HG02981 (cell line): ENCODE data around the gene TKFC.
A peak's percentile ranks its signal among the peaks of the same experiment; 100 is the strongest.

Experiments used
- ATAC-seq: cut with Tn5 transposase; IDR thresholded peaks from one replicate; pipeline ENCODE4 v1.9.1; 2021; ENCODE audit warnings: mild to moderate bottlenecking, moderate library complexity; ENCODE audit not compliant: unreplicated experiment

Gene TKFC

GRCh38 chr11:61343792-61344745 is 11.0 kb downstream of the TKFC start:
- ATAC-seq = no peak

GRCh38 chr11:61345170-61345610 is 12.2 kb downstream of the TKFC start:
- no peak for ATAC-seq

DNA sequence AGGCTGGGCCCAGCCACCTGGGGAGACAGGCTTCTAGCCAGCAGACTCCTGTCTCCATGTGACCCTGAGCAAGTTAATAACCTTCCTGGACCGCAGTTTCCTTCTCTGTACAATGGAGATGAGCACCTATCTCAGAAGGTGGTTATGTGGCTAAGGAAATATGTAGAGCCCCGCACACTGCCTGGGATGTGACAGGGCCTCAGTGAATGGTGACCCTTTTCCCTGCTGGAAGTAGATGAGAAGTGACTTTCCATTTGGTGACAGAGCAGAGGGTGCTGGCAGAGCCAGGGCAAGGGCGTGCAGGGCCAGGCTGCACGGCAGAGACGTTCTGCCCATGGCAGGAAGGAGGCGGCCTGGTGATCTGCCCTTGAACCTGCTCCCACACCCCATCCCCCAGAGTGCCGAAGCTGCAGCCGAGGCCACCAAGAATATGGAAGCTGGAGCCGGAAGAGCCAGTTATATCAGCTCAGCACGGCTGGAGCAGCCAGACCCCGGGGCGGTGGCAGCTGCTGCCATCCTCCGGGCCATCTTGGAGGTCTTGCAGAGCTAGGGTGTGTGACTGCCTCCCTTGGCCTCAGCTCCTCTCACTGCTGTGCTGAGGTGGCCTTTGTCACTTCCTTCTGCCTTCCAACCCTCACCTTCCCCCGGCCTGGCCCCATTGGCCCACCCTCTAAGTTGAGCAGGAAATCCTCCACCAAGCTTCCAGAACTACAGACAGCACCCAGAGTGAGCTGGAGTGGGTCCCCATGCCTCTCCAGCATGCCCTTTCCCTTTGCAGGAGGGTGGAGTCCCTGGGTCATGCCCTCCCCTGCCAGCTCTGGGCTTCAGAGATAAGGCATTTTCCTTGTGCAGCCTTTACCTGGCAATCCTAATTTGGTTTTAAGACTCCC is 13.2 kb downstream of the TKFC start:
- no peak for ATAC-seq

GRCh38 chr11:61347916-61348461 is 15.0 kb downstream of the TKFC start:
- ATAC-seq = no peak

DNA sequence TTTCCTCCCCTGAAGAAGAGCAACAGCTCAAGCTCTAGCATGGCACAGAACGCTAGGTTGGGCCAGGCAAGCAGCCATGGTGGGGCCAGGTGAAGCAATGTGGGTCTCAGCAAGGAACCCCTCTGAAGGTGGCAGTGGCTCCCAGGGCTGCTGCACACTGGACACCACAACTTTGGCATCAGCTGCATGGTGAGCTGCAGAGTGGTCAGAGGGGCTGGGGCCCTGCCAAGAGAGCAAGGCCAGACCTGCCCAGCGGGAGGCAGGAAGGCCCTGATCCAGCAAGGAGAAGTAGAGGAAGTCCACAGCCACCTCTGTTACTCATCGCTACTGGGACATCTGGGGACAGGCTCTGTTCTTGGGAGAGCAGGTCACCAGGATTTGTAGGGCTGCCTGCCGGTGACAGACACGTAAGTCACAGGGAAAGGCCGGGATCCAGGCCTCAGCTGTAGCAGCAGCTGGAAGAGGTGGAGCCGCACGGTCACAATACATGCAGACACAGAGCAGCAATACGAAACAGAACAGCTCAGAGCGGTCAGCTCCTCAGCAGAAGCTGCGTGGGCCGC is 16.2 kb downstream of the TKFC start:
- no peak for ATAC-seq

DNA sequence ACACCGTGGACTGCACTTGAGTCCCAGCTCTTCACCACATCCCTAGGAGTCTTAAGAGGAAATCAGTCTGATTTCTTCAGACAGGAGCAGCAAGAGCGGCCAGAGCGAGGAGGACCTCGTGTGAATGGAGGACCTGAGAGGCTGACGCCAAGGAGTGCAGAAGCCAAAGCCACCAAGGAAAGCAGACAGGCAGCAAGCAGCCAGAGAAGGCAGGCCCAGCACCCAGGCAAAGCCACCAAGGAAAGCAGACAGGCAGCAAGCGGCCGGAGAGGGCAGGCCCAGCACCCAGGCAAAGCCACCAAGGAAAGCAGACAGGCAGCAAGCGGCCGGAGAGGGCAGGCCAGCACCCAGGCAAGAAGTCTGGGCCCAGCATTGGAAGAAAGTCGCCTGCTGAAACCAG is 16.9 kb downstream of the TKFC start:
- ATAC-seq = no peak

GRCh38 chr11:61350336-61350735 is 17.3 kb downstream of the TKFC start:
- ATAC-seq = no peak

GRCh38 chr11:61350803-61351202 is 17.8 kb downstream of the TKFC start:
- ATAC-seq = no peak

GRCh38 chr11:61352038-61352437 is 19.0 kb downstream of the TKFC start:
- ATAC-seq = no peak

- ATAC-seq = no peak
Observed at GRCh38 chr11:61353131-61354067, 20.4 kb downstream of the TKFC start.

DNA sequence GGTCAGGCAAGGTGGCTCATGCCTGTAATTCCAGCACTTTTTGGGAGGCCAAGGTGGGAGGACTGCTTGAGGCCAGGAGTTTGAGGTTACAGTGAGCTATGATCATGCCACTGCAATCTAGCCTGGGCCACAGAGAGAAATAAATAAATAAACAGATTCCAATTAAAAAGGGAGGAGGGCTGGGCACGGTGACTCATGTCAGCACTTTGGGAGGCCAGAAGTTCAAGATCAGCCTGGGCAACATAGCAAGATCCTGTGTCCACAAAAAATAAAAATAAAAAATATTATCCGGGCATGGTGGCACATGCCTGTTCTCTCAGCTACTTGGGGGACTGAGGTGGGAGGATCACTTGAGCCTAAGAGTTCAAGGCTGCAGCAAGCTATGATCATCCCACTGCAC is 21.2 kb downstream of the TKFC start:
- no peak for ATAC-seq

DNA sequence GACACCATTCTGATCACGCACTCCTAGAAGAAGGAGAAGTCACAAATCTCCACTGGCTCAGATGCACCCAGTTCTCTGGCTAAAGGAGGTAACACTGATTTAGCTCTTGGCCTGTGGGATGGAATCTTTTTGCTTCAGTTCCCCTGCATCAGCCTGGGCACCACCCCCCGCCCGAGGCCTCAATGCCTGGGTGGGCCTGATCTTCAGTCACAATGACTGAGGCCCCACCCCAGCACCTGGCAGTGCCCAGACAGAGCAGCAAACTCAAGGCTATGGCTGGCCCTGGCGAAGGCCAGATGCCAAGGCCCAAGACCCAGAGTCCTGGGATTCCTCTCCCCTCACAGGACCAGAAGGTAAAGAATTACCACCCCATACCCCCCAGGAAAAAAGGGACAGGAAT is 23.7 kb downstream of the TKFC start:
- no peak for ATAC-seq

- peak; percentile 45 for ATAC-seq
Observed at GRCh38 chr11:61357233-61357893, 24.3 kb downstream of the TKFC start.

DNA sequence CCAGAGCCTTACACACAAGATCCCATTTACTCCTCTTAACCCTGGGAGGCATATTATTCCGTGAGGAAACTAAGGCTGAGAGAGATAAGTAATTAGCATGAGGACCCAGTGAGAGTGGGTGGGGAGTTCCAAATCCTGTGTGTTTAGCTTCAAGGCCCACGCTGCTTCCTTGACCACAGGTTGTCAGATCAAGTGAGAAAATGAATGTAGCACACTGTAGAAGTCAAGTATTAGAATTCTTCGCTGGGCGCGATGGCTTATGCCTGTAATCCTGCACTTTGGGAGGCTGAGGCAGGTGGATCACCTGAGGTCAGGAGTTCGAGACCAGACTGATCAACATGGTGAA is 24.8 kb downstream of the TKFC start:
- ATAC-seq = no peak

GRCh38 chr11:61358566-61358965 is 25.5 kb downstream of the TKFC start:
- ATAC-seq = no peak

DNA sequence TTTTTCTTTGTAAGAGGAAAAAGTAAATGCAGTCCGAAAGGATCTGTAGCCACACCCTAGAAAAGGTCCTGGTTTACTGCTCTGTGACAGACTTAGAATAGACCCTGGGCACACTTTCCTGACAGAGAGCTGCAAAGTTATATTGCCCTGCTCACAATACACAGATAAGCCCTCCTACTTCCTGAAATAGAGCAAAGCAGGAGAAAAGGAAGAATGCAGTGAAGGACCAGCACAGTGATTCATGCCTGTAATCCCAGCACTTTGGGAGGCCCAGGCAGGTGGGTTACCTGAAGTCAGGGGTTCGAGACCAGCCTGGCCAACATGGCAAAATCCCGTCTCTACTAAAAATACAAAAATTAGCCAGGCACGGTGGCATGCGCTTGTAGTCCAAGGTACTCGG is 26.5 kb downstream of the TKFC start:
- ATAC-seq = no peak

GRCh38 chr11:61361237-61361740 is 28.3 kb downstream of the TKFC start:
- no peak for ATAC-seq

DNA sequence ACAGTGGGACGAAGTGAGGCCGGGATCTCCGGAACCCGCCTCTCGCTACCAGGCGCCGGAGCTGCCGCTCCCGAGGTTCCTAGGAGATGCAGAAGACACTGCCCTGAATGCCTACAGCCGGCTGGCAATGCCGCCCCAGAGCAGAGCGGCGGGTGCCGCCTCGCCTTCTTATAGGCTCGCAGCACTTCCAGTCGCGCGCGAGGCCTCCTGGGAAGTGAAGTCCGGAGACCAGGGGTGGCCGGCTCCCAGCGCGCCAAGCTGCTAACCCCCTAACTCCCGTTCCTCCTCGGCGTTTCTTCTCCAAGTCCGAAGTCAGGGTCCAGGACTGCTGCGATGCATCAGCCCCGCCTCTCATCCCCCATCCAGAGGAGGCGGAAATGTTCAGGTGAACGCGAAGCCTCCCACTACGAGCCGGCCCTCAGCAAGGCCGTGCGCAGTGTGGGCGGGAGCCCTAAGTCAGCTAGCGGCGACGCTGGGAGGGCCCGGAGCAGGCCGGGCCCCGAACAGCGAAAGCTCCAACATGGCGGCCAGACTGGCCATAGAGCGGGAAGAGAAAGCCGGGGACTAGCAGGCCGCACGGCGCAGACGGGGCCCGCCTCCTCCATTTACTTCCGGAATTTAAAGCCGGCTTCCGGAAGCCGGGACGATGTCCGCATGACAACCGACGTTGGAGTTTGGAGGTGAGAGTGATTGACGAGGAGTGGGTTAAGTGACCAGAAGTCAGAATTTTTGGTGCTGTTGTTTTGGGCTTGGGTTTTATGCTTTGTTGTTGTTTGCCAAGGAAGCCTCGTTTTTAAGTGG is 28.9 kb downstream of the TKFC start, which contains the start of the genes CYB561A3 and TMEM138:
Gene CYB561A3, minus strand, starts transcription at position 142 of the 801 bp plus-strand sequence. CDS start 5,169 bp downstream, outside the sequence.
Gene TMEM138, plus strand, starts transcription at position 634 of the 801 bp plus-strand sequence. CDS start 2,017 bp downstream, outside the sequence.
- peak; percentile 69 for ATAC-seq
